HG03175 (cell line): ENCODE data around the gene CTDSPL.

Source experiments
- ATAC-seq: cut with Tn5 transposase; IDR thresholded peaks from one replicate; pipeline ENCODE4 v1.9.1; 2021; ENCODE audit warnings: mild to moderate bottlenecking, moderate library complexity; ENCODE audit not compliant: unreplicated experiment

The CTDSPL gene

DNA sequence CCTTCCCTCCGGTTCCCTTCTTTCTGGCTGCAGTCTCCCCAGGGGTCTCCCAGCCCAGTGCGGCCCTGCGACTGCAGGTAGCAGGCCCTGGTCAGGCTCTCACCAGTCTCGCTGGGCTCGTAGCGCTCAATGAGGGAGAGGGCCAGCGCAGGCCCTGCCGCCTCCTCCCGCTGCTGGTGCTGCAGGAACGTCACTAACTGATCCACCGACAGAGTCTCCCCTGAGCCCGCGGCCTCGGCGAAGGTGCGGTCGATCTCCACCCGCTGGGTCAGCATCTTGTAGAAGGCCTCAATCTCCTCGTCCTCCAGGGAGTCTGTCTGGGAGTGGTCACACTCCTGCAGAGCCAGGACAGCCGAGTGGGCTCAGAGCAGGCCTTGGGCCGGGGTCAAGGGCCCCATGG, 149.4 kb downstream of the CTDSPL start:
- ATAC-seq: no peak

DNA sequence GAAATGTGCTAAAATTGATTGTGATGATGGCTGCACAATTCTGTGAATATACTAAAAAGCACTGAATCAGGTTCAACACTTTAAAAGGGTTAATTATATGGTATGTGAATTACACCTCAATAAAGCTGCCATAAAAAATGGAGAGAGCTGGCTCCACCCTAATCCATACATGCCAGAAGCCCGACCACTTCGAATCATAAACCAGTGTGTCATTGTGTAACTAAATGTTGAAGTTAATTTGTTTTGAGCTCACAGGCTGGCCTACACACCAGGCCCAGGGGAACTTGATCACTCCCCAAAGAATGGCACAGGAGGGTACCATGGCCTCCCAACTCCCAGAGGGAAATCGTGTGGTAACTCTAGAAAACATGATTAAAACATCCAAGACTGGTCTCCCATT, 153.8 kb downstream of the CTDSPL start:
- no peak for ATAC-seq

DNA sequence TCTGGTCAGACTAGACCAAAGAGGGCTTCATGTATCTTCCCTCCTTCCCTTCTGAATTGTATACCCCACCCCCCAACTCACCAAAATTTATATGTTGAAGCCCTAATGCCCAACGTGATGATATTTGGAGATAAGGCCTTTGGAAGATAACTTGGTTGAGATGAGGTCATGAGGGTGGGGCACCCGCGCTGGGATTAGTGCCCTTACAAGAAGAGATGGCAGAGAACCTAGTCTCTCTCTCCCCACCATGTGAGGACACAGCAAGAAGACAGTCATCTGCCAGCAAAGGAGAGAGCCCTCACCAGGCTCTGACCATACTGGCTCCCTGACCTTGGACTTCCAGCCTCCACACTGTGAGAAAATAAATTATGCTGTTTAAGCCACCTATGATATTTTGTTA, 154.3 kb downstream of the CTDSPL start:
- ATAC-seq: no peak

DNA sequence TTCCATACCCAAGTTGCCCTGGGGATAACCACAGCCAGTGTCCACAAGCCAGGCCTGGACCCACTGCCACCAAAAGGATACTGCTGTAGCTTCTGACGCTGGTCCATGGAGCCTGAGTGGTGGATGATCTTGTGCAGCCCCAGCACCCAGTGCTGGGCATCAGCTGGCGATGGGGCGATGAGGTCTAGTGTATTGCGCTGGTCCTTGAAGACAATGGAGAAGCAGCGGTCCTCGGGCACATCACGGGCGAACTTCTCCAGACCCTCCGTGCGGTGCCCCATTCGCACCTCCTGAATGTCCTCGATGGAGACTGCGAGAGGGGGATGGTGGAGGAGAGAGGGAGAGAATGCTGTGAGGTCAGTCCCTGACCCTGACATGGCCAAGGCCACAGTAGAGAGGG, 154.7 kb downstream of the CTDSPL start:
- no peak for ATAC-seq

DNA sequence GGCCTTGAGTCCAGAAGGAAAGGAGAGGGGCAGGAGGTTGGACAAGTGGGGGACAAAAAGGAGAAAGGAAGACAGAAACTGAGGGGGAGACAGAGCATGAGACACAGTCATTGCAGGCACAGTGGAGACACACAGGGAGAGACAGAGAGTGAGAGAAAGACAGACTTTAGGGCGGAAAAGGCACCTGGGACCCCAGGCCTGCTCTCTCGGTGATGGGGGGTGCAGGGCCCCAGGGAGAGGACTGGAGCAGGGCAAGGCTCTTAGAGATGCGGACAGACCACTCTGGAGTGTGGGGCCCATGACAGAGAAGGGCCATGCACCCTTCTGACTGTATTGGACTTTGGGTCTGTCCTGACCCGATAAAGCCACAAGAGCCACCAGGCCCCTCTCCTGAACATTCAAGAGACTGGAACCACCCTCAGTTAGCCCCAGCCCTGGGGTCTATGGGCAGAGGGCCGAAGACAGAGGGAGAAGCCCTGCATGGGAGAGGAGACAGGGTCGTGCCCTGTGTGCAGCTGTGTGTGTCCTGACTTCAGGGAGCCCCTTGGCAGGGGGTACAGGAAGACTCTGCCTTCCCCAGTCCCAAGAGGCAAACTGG, 155.3 kb downstream of the CTDSPL start:
- ATAC-seq: no peak

DNA sequence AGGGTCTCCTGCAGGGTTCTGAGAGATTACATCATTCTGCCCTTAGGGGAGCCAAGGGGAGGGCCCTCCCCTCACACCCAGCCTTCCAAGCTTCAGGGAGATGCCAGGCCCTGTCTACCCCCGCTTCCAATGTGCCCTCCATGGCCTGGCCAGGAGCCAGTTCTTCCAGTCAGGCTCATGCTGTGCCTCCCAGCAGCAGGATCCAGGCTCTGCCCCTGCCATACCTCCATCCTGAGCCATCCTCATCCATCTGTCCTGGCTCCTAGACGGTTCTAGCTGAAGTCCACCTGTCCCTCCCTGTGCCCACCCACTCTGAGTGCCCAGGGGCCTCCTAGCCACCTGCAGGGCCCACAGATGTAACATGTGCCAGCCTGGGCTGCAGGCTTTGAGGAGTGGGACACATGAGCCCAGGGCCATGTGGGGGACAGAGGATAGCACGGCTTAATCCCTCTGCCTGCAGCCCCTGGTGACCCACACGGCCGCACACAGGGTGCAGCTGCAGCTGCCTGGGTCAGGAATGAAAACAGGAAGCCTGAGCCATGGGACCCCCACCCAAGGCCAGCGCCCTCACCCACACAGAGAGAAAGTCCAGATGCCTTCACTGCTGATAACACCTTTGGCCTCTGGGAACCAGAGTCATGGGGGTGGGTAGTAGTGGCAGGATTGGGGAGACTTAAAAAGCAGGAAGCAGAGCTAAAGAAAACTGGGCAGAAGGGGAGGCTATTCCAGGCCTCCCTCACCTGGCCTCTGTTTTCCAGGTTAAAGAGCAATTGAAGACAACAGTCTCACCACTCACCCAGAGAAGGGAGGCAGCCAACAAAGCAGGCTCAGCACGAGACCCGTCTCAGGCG, 156.0 kb downstream of the CTDSPL start:
- no peak for ATAC-seq

DNA sequence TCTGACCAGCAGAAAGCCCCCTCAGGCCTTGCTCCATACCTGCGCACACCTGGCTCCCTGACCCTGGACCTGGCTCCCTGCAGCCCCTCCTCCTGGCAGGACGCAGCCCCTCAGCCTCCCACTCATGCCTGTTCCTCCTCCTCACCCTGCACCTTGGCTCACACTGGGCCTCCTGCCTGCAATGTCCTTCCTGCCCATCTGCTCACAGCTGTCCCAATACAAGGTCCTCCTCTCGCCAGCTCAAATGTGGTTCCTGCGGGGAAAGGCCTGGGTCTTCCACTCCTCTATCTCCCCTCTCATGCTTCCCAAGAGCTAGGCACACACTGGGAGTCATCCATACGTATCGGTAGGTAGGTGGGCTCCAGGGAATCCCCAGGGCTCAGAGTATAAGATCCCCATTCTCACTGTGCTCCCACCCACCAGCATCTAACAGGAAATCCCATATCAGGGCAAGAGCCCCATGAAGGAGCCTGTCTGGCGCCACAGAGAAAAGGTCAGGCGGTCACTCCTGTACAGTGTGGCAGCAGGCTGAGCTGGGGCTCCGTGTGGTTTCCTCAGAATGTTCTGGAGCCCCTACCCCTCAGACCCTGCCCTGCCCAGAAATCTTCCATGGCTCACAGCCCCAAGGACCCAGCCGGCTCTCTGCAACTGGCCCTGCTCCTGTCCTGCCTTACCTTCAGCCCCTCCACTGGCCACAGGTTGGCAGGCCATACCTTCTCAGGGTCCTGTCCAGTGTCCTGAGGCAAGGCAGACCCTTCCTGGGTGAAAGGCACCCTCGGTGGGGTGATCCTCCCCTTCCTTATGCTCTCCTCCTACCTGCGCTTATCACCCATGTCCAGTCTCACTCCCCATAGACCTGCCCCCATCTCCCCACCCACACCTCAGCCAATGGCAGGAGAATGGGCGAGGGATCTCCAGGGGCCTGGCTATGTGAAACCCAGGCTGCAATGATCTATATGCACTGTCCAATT, 156.9 kb downstream of the CTDSPL start:
- no peak for ATAC-seq

DNA sequence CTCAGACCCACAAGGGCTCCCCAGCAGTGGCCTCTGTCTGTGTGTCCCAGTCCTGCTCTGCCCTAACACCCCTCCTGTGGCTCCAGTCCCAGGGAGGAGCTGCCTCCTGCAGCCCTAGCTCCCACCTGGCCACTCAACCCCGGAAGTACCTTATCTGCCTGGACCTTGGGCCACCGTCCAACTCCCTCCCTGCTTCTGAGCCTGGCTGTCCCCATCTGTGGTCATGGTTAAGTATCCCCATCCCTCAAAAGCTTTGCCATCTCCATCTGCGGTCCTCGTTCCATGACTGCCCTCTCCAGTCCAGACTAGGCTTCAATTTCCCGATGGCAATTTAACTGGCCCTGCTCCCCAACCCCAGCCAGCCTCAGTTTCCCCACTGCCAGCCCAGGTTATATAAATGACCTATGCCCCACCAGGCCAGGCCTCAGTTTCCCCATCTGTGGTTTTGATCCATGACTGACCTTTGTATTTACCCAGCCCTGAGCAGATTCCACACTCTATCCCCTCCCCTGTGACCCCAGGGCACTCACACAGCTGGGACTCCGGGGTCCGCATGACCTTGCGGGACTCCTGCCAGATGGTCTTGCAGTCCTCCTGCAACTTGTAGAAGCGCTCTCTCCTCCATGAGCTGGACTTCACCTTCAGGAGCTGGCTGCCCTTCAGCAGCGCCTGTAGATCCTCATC, 158.1 kb downstream of the CTDSPL start:
- ATAC-seq: no peak

DNA sequence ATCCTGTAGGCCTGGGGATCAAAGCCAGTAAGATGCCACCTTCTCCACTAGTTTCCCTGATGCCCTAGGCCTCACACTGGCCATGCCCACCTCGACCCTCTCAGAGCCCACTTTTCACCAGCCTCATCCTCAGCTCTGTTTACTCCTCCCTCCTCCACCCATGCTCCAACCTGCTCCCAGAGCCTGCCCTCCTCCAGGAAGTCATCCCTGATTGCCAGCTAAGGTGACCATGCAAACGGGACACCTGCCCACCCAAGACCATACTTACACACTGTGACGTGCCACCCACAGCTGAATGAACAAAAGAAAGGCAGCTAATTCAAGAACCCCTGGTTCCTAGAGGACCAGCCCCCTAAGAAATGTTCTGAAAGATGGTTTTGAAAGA, 158.7 kb downstream of the CTDSPL start:
- no peak for ATAC-seq

DNA sequence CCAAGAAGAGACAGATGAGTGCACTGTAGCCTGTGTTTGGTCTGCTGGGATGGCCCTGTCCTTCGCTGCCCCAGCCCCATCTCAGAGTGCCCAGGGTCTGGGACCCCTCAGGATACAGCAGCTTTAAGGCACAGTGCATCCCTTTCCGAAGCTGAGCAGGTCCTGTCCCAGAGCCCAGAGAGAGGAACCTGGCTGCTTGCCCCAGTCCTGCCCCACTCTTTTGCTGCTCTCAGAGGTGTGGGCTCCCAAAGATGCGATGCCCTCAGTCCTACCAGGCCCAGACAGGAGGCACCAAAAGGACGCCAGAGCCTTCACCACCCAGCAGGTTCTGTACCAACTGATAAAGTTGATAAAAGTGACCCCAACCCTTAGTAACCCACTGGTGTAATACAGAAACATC, 159.5 kb downstream of the CTDSPL start:
- no peak for ATAC-seq

DNA sequence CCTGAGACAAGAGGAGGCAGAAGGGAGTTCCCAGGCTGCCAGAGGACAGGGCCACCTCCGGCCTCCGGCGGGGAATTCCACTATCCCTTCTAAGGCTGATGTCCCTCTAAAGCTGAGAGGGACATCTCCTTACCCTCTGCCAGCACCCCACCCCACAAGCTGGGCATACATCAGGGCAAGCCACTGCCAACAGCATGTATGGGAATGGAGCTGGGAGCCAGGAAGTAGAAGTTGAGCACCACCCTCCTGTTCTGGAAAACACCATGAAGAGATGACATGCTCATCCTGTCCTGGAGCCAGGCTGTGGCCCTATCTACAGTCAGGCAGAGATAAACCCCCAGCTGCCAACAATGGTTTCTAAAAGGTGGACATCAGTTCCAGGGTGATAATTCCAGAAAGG, 160.6 kb downstream of the CTDSPL start:
- no peak for ATAC-seq

DNA sequence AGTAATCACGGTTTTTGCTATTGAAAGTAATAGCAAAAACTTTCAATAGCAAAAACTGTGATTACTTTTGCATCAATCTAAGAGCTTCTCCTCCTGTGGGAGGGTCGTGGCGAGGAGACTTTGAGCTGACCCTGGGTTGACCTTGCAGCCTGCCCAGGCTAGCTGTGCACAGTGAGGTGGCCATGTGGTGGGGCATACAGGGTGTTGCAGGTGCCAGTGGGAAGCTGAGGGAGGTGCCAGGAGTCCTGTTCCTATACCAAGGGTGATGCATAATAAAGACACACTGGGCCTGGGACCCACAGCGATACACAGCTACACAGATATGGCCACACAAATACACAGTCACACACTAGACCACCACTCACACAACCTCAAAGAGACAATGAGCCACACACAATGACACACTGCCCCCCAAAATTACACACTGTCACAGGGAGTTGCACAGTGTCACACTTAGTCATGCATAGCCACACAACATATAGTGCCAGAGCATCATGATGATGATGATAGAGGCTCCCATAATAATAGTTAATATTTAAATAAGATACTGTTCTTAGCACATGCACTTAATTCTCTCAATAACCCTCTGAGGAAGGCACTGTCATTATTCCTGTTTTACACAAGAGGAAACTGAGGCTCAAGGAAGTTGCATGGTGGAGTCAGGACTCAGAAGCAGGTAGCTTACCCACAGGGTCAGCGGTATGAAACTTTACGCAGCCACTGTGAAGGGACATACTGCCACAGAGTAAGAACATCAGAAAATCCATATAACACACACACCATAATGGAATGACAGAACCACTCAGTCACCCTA, 161.4 kb downstream of the CTDSPL start:
- no peak for ATAC-seq

DNA sequence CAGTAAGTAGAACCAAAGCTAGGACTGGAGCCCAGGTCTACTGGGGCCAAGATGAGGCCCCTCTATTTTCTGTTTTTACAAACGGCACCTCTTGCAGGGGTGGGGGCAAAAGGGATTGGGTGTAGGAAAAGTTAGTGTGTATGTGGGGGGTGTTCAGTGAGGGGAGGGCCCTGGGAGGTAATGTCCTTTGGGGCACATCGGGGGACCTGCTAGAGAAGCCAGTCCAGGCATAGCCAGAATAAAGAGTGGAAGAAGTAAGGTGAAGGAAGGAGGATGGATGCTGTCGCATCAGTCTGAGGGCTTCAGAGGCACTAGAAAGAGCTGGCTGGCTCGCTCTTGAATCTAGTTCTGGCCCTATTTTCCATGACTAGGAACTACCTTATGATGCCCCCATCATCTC, 165.2 kb downstream of the CTDSPL start:
- ATAC-seq: no peak

DNA sequence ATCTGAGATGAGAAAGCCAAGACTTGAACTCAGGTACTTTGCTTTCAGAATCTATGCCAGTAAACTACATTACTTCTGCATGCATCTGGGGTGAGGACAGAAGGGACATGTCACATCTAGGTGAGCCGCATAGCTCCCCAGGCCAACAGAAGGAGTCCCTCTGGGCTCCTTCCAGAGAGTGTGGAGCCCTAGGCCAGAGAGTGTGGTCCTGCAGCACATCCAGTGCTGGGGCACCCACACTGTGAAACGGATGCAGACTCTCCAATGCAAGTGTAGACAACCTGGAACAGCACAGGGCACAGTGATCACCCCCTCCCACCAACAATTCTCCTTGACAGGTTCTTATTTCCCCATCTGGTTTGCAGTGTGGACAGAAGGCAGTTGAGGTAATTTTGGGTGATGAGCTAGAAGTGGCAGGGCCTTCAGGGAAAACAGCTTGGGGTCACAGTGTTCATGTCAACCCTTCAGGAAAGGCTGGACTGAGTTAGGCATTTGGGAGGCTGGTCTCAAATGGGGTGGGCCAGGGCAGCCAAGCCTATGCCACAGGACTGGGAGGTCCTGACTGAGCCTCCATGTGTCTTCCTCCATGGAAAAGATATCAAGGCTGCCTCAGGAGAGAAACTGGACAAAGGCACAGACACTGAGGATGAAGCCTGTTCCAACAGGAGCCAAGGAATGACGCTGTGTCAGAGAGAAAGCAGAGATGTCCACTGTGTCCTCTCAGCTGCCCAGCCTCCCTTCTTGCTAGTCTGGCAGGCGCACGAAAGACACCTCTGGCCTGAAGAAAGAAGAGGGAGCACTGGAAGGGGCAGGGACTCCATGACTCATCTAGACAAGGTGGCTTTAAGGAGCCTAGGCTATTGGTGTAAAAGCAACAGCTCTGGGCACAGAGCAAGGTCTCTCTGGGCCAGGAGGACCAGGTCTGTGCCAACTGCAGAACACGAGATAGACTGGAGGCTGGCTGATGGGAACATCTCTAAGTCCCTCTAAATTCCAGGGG, 166.1 kb downstream of the CTDSPL start:
- ATAC-seq: no peak

DNA sequence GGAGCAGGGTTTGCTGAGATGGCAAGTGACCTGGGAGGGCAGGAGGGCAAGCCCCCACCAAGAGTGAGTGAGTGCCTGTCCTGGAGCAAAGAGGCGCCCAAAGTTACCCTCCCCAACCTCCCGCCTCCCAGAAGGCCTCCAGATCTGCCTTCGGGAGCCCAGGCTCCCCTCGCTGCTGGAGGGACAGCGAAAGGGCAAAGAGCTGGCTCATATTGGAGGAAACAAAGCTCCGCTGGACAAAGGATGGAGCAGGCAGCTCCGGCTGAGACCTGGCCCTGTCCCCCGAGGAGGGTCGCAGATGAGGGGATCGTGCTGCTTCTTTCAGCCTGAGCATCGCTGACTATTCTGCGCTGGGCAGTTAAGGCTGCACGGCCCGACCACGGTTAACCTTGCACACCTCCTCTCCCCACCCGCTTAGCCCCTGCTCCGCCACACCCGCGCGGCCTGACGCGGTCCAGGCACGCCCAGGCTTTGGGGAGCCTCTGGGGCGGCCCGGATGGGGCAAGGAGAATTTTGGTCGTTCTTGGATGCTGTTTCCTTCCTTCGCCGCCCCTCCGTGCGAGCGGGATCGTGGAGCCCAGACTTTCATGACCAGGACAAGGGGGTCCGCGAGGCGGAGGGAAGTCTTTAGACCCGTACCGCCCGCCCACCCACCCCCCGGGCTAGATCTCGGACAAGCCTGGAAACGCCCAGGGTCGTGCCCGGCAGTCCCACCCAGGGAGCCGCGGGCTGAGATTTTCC, 167.1 kb downstream of the CTDSPL start:
- ATAC-seq: no peak

DNA sequence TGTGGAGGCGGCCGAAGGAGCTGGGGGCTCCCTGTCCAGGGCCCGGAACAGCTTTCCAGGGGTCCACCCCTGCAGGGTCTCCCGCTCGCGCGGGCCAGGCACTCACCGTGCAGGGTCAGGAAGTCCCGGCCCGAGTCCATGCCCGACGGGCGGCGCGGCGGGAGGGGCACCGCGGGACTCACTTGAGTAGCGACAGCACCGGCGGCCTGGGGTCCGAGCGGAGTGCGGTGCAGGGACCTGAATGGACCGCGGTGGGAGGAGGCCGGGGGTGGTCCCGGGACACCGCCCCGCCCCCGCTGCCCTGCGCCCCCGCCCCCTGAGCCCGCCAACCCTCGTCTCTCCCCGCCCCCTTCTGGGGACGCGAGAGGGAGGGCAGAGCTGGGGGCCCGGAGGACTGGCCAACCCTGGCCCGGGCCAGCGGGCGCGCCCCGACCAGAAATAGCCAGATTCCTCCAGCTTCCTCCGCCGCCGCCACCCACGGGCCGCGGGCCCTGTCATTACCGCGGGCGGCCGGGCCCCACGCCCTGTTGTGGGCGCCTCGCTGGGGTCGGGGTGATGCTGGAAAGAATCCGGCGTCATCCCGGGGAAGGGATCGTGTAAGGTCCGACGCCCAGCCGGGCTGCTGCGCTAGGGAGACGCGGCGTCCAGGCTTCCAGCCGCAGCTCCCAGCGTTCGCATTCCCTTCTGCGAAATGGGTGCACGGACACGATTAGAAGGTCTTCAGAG, 167.9 kb downstream of the CTDSPL start, which contains the start of gene PLCD1:
TSS of gene PLCD1 (minus strand) at position 243 of the 726 bp plus-strand sequence. CDS start at position 140, 103 bp downstream.
- no peak for ATAC-seq
